Esophagus squamous epithelium (tissue), 4 donors: ENCODE data around the gene REEP1.

ENCODE experiments used
- CTCF ChIP-seq, 6 experiments: fragments of 450-650 bp in 4 of 6; fragments of 200-600 bp in 2 of 6; sonication (generic) in 2 of 6; IDR thresholded peaks; one replicate each; pipeline ENCODE4 v1.5.1; 2016 to 2019; ENCODE audit warnings: antibody characterized with exemption in 6 of 6, mild to moderate bottlenecking in 4 of 6, moderate library complexity in 4 of 6
- POLR2A ChIP-seq, 4 donors: fragments of 450-650 bp; IDR thresholded peaks; one replicate each; pipeline ENCODE4 v1.6.1; 2017; ENCODE audit warnings: antibody characterized with exemption in 4 of 4, mild to moderate bottlenecking in 4 of 4, moderate library complexity in 3 of 4

DNA sequence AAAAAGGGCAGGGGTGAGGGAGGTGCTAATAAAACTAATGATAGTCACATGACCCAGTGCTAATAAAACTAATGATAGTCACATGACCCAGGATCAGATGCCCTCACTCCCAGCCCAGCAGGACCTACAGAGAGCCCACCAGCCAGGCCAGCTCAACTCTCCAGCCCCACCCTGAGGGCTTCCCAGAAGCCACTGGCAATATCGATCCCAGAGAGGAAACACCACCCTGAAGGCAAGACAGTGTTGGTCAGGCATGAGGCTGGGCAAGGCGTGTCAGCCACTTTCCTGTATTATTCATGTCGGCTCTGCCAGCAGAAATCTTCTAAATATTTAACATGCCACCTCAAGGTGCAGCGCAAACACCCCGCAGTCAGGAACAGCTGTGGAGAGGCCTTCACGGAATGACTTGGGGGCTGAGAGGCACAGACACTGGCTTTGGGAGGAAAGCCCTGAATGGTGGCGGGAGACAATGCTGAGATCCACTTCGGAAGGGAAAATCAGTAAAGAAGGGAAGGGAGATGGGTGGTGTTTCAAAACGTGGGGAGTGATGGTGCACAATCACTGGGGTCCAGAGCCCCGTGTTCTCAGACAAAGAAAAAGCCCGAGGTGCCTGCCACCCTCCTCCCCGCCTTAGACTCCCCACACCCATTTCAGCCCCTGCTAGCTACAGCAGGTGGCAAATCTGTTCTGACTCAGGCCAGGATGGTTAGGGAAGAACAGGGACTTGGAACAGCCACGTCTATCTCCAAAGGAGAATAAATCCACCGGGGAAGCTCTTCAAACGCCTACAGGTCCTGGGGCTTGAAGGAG is 1.4 kb downstream of the REEP1 start:
- TF ChIP-seq CTCF (IDR thresholded peaks at IDR 0.05) (no peak), POLR2A (IDR thresholded peaks at IDR 0.05) (no peak)
